Activated CD4-positive, alpha-beta T cell treated with anti-CD3 and anti-CD28 coated beads, Interleukin-2, amount 10 ng/mL, durations not matched to agents 24 days and 14 days (primary cell): ENCODE measurements around the gene PAIP1. TPM values are rescaled to one million over a fixed set of nuclear protein-coding genes. Genes with fewer than 3 reads are reported as not detected.
"Not testable (repeated sequence)": the region's sequence is repeated elsewhere in the genome, so short reads cannot be mapped to it uniquely, and the experiment has no call there.

Source experiments
- DNase-seq: peaks from one replicate; pipeline ENCODE4 v3.0.0; 2022
- H3K27ac Mint-ChIP-seq: one replicate; pipeline ENCODE4 v1.8.0; 2022; ENCODE audit warnings: mild to moderate bottlenecking, mixed read lengths
- H3K27me3 Mint-ChIP-seq: one replicate; pipeline ENCODE4 v1.8.0; 2022; ENCODE audit warnings: mixed read lengths
- H3K36me3 Mint-ChIP-seq: one replicate; pipeline ENCODE4 v1.8.0; 2022; ENCODE audit warnings: low read depth, mild to moderate bottlenecking, mixed read lengths
- H3K4me1 Mint-ChIP-seq: one replicate; pipeline ENCODE4 v1.8.0; 2021; ENCODE audit warnings: mixed read lengths
- H3K4me3 Mint-ChIP-seq: one replicate; pipeline ENCODE4 v1.8.0; 2022; ENCODE audit warnings: mild to moderate bottlenecking, moderate library complexity, mixed read lengths
- H3K9me3 Mint-ChIP-seq: one replicate; pipeline ENCODE4 v1.8.0; 2021; ENCODE audit warnings: mixed read lengths
- intact Hi-C: fragments of 100-400 bp; cut with micrococcal nuclease; formaldehyde crosslinking; loops from one replicate; pipeline ENCODE4 v1.15.1; 2023
- total RNA-seq: library from RNA; stranded (reverse); gene quantifications from 2 replicates; pipeline ENCODE4 v1.2.3, GENCODE V29; 2022

PAIP1 gene
- 60.2 and 64.1 TPM in 2 replicates for total RNA-seq

- H3K27ac Mint-ChIP-seq = peak within 1 kb of the TSS; percentile 90
- H3K27me3 Mint-ChIP-seq = peaks cover 13% of the 10 kb centered on the region
- no peaks in the 10 kb centered on the region for H3K9me3 Mint-ChIP-seq
- intact Hi-C loops = loop anchor here (1.0 to 10.0 kb wide), 8 partner anchors 42 to 606 kb away; partner anchors contain the start of genes C5orf34, NNT, TMEM267 and ZNF131
- peak within 1 kb of the TSS; percentile 91 for H3K4me3 Mint-ChIP-seq
- peaks cover 6% of the 10 kb centered on the region for H3K36me3 Mint-ChIP-seq
- peak; percentile 96 for DNase-seq
- H3K4me1 Mint-ChIP-seq = peaks cover 12% of the 10 kb centered on the region
Measured at GRCh38 chr5:43556857-43557542, at the start of gene PAIP1. TSS of gene PAIP1 (minus strand) at chr5:43557077. CDS start at chr5:43556846, 231 bp downstream.

DNA sequence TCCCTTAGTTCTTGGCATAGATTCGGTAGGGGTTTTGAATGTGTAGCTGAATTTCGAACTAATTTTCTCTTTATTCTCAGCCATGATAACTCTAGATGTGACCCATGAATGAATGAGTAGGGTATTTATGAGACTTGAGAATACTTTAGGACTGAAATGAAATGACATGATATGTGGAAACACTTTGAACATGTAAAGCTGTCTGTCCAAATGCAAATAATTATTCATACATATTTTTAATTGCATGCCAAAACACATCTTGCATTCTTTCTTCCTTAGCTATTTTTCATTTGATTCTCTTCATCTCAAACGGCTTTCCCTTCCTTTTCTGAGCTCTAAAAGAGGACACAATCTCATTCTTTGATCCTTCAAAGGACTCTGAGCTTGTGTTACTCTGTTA lies 49.5 kb upstream of the PAIP1 start:
- H3K36me3 Mint-ChIP-seq = peaks cover 42% of the 10 kb centered on the region

DNA sequence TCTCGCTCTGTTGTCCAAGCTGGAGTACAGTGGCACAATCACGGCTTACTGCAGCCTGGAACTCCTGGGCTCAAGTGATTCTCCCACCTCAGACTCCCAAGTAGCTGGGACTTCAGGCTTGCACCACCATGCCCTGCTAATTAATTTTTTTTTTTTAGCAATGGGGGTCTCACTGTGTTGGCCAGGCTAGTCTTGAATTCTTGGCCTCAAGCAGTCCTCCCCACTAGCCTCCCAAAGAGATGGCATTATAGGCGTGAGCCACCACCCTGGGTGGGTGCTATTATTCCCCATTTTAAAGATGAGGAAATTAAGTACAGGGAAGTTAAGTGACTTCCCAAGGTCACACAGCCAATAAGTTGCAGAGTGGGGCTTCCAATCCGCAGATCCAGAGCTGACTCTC lies 47.8 kb upstream of the PAIP1 start:
- H3K27me3 Mint-ChIP-seq = no peaks in the 10 kb centered on the region
- DNase-seq = no peak
- peaks cover 32% of the 10 kb centered on the region for H3K4me1 Mint-ChIP-seq
- no peak overlapping the region for H3K27ac Mint-ChIP-seq
- H3K36me3 Mint-ChIP-seq = peaks cover 32% of the 10 kb centered on the region
- H3K4me3 Mint-ChIP-seq = peak overlapping the region; percentile 91
- H3K9me3 Mint-ChIP-seq = peaks cover 8% of the 10 kb centered on the region
- intact Hi-C loops = loop anchor here (5.0 to 10.0 kb wide), 3 partner anchors 207 to 652 kb away; partner anchors contain the start of gene HMGCS1

More for the DNA sequence above, 49.5 kb upstream of the PAIP1 start:
- H3K4me1 Mint-ChIP-seq = peaks cover 36% of the 10 kb centered on the region
- intact Hi-C loops = loop anchor here (10.0 kb wide), 1 partner anchor 292 kb away; the partner anchor contains the start of gene HMGCS1
- no peak overlapping the region for H3K4me3 Mint-ChIP-seq
- DNase-seq = no peak
- H3K27me3 Mint-ChIP-seq = no peaks in the 10 kb centered on the region
- no peak overlapping the region for H3K27ac Mint-ChIP-seq
- H3K9me3 Mint-ChIP-seq = peaks cover 8% of the 10 kb centered on the region

DNA sequence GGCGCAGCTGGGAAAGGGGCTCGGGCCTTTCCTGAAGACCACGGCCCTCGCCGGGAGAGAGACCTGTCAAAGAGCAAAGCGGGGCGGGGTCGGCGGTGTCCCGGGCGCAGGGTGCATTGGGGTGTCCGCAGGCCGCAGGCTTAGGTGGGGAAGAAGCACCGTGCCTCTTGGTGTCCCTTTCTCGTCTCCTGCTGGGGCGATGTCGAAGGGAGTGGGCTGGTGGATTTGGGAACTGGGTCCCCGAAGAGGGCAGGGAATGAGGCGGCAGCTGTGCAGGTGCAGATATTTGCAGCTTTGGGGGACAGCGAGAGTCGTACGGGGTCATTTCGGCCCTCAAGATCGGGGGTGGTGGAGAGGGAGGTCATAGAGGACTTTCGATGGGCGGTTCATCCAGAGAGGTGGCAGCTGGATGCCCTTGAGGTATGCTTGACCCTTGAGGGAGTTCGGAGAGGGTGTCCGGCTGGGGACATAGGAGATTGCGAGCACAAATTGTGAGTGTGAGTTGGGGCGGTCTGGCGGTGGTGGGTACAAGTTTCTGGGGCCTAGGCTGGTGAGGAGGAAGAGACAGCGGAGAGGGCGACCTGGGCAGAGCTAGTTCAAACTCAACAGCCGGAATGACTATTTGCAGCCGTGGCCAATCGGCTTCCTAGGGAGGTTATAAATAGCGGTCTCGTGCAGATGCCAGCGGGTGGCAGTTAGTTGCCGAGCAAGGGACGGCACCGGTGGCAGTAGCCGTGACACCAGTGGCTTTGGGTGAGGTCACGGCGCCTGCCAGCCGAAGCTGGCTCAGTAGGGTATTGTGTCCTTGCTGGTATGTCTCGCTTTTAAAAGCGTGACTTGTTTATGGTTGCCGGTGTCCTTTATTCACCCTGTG lies 46.7 kb upstream of the PAIP1 start:
- H3K9me3 Mint-ChIP-seq = peaks cover 8% of the 10 kb centered on the region
- intact Hi-C loops = loop anchor here (1.0 to 10.0 kb wide), 7 partner anchors 47 to 651 kb away; partner anchors contain the start of genes C5orf34 and HMGCS1
- H3K27ac Mint-ChIP-seq = peak overlapping the region; percentile 85
- DNase-seq = peak; percentile 84
- H3K4me3 Mint-ChIP-seq = peak overlapping the region; percentile 91
- H3K4me1 Mint-ChIP-seq = peaks cover 30% of the 10 kb centered on the region
- H3K36me3 Mint-ChIP-seq = peaks cover 22% of the 10 kb centered on the region
- no peaks in the 10 kb centered on the region for H3K27me3 Mint-ChIP-seq

GRCh38 chr5:43602461-43603343 lies 45.8 kb upstream of the PAIP1 start, which contains the start of gene NNT:
TSS of gene NNT (plus strand) at chr5:43603180. CDS start at chr5:43609196, 6,016 bp downstream.
- intact Hi-C loops = loop anchor here (1.0 to 10.0 kb wide), 7 partner anchors 46 to 650 kb away; partner anchors contain the start of genes C5orf34 and HMGCS1

GRCh38 chr5:43601454-43602260 lies 44.8 kb upstream of the PAIP1 start:
- intact Hi-C loops = loop anchor here (2.0 to 10.0 kb wide), 5 partner anchors 117 to 649 kb away; partner anchors contain the start of gene HMGCS1
- H3K9me3 Mint-ChIP-seq = peaks cover 8% of the 10 kb centered on the region

More at GRCh38 chr5:43602461-43603343, 45.8 kb upstream of the PAIP1 start, which contains the start of gene NNT:
- Mint-ChIP-seq H3K27ac (peak within 1 kb of the TSS; percentile 85), H3K27me3 (no peaks in the 10 kb centered on the region), H3K4me3 (peak within 1 kb of the TSS; percentile 91), H3K4me1 (peaks cover 30% of the 10 kb centered on the region), H3K9me3 (peaks cover 8% of the 10 kb centered on the region), H3K36me3 (peaks cover 21% of the 10 kb centered on the region)
- peak; percentile 94 for DNase-seq

DNA sequence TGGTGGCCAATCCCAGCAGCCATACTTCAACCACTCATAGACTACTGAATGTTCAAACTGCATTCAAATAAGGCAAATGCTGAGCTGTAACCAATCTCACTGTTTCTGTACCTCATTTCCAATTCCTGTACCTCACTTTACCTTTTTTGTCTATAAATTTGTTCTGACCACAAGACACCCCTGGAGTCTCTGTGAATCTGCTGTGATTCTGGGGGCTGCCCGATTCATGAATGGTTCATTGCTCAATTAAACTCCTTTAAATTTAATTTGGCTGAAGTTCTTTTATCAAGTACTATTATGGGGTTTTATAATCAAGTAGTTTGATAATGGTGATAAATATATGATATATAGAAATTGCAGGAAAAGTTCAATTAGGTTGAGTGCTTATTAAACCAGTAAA lies 42.0 kb upstream of the PAIP1 start:
- H3K27ac Mint-ChIP-seq, H3K27me3 Mint-ChIP-seq, H3K9me3 Mint-ChIP-seq, intact Hi-C loops, DNase-seq, H3K36me3 Mint-ChIP-seq, H3K4me3 Mint-ChIP-seq: not testable (repeated sequence)
- H3K4me1 Mint-ChIP-seq = peaks cover 13% of the 10 kb centered on the region

More at GRCh38 chr5:43601454-43602260, 44.8 kb upstream of the PAIP1 start:
- H3K36me3 Mint-ChIP-seq = peaks cover 14% of the 10 kb centered on the region
- H3K27me3 Mint-ChIP-seq = no peaks in the 10 kb centered on the region
- peak overlapping the region; percentile 91 for H3K4me3 Mint-ChIP-seq
- peaks cover 25% of the 10 kb centered on the region for H3K4me1 Mint-ChIP-seq
- H3K27ac Mint-ChIP-seq = peak overlapping the region; percentile 37
- no peak for DNase-seq

GRCh38 chr5:43592363-43592762 lies 35.5 kb upstream of the PAIP1 start:
- Mint-ChIP-seq H3K27me3 (no peaks in the 10 kb centered on the region), H3K4me1 (no peaks in the 10 kb centered on the region), H3K27ac (no peak overlapping the region), H3K9me3 (no peaks in the 10 kb centered on the region), H3K4me3 (no peak overlapping the region), H3K36me3 (peaks cover 5% of the 10 kb centered on the region)
- DNase-seq = no peak
- intact Hi-C loops = no loop called here

GRCh38 chr5:43590700-43591099 lies 33.8 kb upstream of the PAIP1 start:
- intact Hi-C loops = no loop called here
- no peaks in the 10 kb centered on the region for H3K27me3 Mint-ChIP-seq
- H3K36me3 Mint-ChIP-seq = peaks cover 7% of the 10 kb centered on the region
- no peak overlapping the region for H3K4me3 Mint-ChIP-seq
- H3K27ac Mint-ChIP-seq = no peak overlapping the region
- no peaks in the 10 kb centered on the region for H3K4me1 Mint-ChIP-seq
- H3K9me3 Mint-ChIP-seq = no peaks in the 10 kb centered on the region
- no peak for DNase-seq

DNA sequence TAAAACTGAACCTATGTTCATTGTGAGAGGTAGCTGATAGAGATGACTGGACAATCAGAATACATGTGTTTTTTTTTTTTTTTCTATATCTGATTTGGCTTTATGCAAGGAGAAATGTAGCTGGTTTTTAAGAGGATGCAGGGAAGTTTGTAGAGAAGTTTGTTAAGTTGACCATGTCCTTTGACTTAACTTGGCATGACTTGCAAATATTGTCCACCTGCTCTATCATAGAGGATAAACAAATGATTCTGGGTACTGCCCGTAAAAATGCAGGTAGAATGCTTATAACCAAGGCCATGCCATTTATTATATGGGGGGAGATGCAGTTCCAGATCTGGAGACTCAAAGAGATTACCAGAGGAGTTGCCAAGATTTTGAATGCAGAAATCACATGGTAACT lies 32.4 kb upstream of the PAIP1 start:
- no peak overlapping the region for H3K4me3 Mint-ChIP-seq
- no peaks in the 10 kb centered on the region for H3K27me3 Mint-ChIP-seq

GRCh38 chr5:43588842-43589241 lies 32.0 kb upstream of the PAIP1 start:
- peaks cover 7% of the 10 kb centered on the region for H3K36me3 Mint-ChIP-seq
- H3K9me3 Mint-ChIP-seq = no peaks in the 10 kb centered on the region
- H3K27ac Mint-ChIP-seq = no peak overlapping the region
- intact Hi-C loops = no loop called here
- no peak for DNase-seq
- no peaks in the 10 kb centered on the region for H3K4me1 Mint-ChIP-seq
- no peaks in the 10 kb centered on the region for H3K27me3 Mint-ChIP-seq
- no peak overlapping the region for H3K4me3 Mint-ChIP-seq

More for the DNA sequence above, 32.4 kb upstream of the PAIP1 start:
- DNase-seq = no peak
- intact Hi-C loops = no loop called here
- Mint-ChIP-seq H3K27ac (no peak overlapping the region), H3K4me1 (no peaks in the 10 kb centered on the region), H3K36me3 (peaks cover 7% of the 10 kb centered on the region), H3K9me3 (no peaks in the 10 kb centered on the region)

GRCh38 chr5:43584166-43584699 lies 27.4 kb upstream of the PAIP1 start:
- intact Hi-C loops = no loop called here
- Mint-ChIP-seq H3K27me3 (no peaks in the 10 kb centered on the region), H3K36me3 (peaks cover 3% of the 10 kb centered on the region), H3K4me3 (no peak overlapping the region), H3K4me1 (no peaks in the 10 kb centered on the region), H3K27ac (no peak overlapping the region), H3K9me3 (no peaks in the 10 kb centered on the region)
- DNase-seq = no peak
